Fibroblast of pulmonary artery (primary cell): ENCODE measurements around the gene RBMS3.

Experiments
- DNase-seq: peaks from one replicate; pipeline ENCODE4 v3.0.0-alpha.2; 2010; ENCODE audit warnings: low read depth
- H3K4me3 ChIP-seq: replicated peaks from 2 replicates; pipeline ENCODE4 v1.5.1; 2011; ENCODE audit warnings: low read depth, mild to moderate bottlenecking, control low read depth, low read length, moderate library complexity
- TF ChIP-seq, protein P1 (sequence below): IDR thresholded peaks from 2 replicates; pipeline ENCODE4 v1.5.1; 2011; ENCODE audit warnings: mild to moderate bottlenecking, control low read depth, low read length, inconsistent platforms; ENCODE audit errors: missing control alignments

Gene RBMS3

DNA sequence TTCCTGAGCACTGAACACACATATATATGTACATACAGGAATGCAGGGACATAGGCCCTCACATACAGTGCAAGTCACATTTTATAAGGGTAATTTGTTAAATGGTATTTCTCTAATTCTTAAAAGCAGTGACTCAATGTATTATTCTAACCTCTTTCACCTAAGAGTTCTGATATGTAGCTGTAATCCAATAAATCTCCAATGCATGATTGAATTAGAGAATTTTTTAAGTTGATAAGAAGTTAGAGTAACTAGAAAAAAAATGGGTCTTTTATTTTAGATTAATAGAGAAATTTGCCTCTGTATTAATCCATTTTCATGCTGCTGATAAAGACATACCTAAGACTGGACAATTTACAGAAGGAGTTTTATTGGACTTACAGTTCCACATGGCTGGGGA is 98.2 kb downstream of the RBMS3 start:
- no peak overlapping the region for H3K4me3 ChIP-seq
- TF ChIP-seq, protein P1, sequence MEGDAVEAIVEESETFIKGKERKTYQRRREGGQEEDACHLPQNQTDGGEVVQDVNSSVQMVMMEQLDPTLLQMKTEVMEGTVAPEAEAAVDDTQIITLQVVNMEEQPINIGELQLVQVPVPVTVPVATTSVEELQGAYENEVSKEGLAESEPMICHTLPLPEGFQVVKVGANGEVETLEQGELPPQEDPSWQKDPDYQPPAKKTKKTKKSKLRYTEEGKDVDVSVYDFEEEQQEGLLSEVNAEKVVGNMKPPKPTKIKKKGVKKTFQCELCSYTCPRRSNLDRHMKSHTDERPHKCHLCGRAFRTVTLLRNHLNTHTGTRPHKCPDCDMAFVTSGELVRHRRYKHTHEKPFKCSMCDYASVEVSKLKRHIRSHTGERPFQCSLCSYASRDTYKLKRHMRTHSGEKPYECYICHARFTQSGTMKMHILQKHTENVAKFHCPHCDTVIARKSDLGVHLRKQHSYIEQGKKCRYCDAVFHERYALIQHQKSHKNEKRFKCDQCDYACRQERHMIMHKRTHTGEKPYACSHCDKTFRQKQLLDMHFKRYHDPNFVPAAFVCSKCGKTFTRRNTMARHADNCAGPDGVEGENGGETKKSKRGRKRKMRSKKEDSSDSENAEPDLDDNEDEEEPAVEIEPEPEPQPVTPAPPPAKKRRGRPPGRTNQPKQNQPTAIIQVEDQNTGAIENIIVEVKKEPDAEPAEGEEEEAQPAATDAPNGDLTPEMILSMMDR, result no peak
- no peak for DNase-seq

DNA sequence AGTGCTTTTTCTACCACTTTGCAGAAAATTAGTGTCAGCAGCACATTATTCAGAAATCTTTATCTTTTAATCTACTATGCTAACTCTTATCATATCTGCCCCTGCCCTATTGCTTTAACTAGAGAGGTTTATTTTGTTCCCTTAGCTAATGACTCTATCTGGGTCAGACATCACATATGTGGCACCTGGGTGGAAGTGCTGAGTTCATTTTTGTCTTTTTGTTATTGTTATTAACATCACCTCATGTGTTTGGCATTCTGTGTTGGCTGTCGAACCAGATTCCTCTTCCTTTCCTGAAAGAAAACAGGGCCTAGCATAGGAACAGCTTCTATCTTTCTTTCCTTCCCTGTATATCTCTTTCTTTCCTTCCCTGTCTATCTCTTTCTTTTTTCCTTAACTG is 100.7 kb downstream of the RBMS3 start:
- DNase-seq, result peak; percentile 49
- H3K4me3 ChIP-seq, result no peak overlapping the region
- TF ChIP-seq, protein P1, result no peak

DNA sequence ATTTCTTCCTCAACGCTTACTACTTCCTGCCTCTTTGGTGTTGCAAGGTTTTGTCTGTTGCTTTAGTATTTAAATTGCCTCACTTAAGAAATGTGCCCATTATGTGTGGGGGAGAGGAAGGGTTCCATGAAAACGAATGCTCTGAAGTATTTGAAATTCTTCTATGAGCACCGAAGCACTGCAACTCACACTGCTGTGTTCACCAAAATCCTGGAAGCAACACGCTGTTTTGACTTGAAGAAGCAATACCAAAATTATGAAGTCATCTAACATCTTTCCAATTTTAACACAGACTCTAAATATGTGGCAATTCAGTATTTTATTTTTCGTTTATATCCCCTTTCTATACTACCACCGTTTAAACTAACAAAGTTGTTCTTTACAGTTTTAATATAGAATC is 101.5 kb downstream of the RBMS3 start:
- TF ChIP-seq, protein P1, result no peak
- peak; percentile 60 for DNase-seq
- no peak overlapping the region for H3K4me3 ChIP-seq

DNA sequence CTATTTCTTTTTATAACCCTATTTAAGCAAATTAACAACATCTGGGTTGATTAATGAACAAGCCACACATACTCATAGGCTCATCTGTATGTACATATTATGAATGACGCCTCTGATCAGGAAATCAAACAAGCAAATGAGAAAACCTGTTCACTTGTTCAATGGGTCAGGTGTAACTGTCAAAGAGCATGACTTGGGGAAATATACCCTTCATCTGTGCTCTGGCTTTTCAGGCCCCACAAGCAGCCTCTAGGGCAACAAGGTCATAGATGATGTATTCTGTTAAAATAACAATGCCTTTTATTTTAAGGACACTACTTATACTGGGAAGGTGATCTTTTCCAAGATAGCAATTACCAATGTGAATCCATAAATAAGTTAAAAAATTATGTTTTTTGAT is 102.0 kb downstream of the RBMS3 start:
- no peak for DNase-seq
- TF ChIP-seq, protein P1, result no peak
- no peak overlapping the region for H3K4me3 ChIP-seq

DNA sequence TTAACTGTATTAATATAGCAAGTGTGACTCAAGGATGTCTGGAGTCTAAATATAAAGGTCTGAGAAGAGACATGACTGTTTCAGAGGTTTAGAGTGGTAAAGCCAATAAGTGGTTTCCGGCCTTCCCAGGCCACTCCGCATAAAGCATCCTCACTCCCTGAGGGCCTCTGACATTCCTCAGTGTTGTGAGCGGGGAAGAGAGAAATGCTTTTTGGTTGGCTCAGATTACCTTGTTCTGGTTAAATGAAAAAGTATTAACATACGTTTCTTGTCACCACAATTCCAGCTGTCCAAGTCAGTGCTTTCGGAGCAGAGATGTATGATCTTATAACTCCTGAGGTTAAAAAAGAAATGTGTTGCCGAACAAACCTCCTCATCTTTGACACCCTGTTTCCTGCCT is 103.8 kb downstream of the RBMS3 start:
- DNase-seq, result peak; percentile 80

DNA sequence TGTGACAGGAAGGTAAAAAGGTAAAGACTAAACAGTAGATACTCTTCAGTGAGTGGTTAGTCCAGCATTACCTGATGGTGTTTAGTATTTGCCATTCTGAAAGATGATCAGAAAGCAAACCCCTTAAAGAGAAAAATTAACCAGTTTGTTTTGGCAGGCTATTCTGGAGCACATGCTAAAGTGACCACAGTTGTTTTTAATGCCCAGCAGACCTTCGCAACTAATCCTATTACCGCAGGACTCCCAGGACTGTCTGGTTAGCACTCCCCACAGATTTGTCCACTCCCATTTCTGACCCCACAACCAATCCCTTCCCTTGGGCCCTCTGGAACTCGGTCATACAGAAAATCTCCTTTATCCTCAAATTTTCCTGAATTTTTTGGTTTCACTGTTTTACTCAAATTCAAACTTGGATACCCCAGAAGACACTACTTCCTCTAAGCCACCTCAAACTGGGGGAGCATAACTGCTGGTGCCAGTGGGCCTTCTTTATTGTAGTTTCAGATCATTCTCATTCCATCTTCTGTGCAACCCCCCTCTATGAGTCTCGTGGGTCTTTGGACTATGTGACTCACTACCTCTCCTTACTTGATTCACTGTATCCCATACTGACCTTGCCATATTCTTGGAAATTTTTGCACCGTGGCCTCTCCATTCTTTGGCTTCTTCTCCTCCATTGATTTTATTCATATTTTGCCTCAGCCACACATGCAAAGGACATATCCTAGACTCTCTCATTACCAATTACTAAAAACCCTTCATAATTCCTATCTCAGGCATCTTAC is 104.4 kb downstream of the RBMS3 start:
- H3K4me3 ChIP-seq, result no peak overlapping the region
- TF ChIP-seq, protein P1, result no peak
- peak; percentile 48 for DNase-seq

More for the DNA sequence above, 103.8 kb downstream of the RBMS3 start:
- TF ChIP-seq, protein P1, result no peak
- no peak overlapping the region for H3K4me3 ChIP-seq

DNA sequence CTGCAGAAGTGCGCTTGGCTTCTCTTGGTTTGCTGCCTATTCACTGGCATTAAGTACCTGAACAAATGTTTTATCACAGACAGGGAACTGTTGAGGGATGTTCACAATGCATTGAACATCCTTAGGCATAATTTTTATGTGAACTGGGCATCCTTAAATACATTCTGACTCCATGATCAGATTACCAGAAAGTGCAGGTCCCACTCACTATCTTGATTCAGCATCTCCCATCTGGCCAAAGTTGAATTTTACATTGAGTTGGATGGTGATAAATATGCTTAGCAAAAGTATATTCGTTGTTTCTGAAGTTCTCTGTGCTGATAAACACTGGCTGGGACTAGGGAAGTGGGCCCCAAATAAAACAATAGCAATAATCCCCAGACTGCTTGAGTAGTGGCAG is 108.5 kb downstream of the RBMS3 start:
- TF ChIP-seq, protein P1, result no peak
- no peak for DNase-seq
- H3K4me3 ChIP-seq, result no peak overlapping the region
